Fibroblast of lung (primary cell): ENCODE results near the gene ZBTB22. TPM values are rescaled to one million over a fixed set of nuclear protein-coding genes. Genes with fewer than 3 reads are reported as not detected.

ENCODE experiments used
- DNase-seq, 2 donors: peaks; one replicate each; pipeline versions ENCODE4 v3.0.0 to v3.0.0-alpha.2; 2010; ENCODE audit warnings: low read depth in 2 of 2
- H2AFZ ChIP-seq: 2 replicates; pipeline ENCODE4 v1.5.1; 2012; ENCODE audit warnings: low read length, control low read depth, inconsistent platforms
- H3K27ac ChIP-seq: 2 replicates; pipeline ENCODE4 v1.5.1; 2011; ENCODE audit warnings: low read length, control low read depth; ENCODE audit not compliant: insufficient read depth
- H3K27me3 ChIP-seq: 2 replicates; pipeline ENCODE4 v1.5.1; 2011; ENCODE audit warnings: mild to moderate bottlenecking, low read length; ENCODE audit not compliant: control insufficient read depth, insufficient read depth
- H3K36me3 ChIP-seq: 2 replicates; pipeline ENCODE4 v1.5.1; 2011; ENCODE audit warnings: low read length; ENCODE audit not compliant: control insufficient read depth, insufficient read depth
- H3K4me1 ChIP-seq: 2 replicates; pipeline ENCODE4 v1.5.1; 2011; ENCODE audit warnings: low read length; ENCODE audit not compliant: control insufficient read depth, insufficient read depth; ENCODE audit errors: extremely low read depth
- H3K4me2 ChIP-seq: 2 replicates; pipeline ENCODE4 v1.5.1; 2011; ENCODE audit warnings: low read length, control low read depth; ENCODE audit not compliant: insufficient read depth; ENCODE audit errors: extremely low read depth
- H3K4me3 ChIP-seq, 4 experiments: fragments of 200-600 bp in 1 of 4; sonication (generic) in 1 of 4; replicated peaks in 1 of 4; 2 replicates each; pipeline ENCODE4 v1.5.1; 2011 to 2016; ENCODE audit warnings: low read length in 4 of 4, low read depth in 3 of 4, mild to moderate bottlenecking in 3 of 4, control low read depth in 2 of 4, inconsistent platforms in 1 of 4, mixed read lengths in 1 of 4; ENCODE audit not compliant: insufficient read depth in 1 of 4; ENCODE audit errors: control extremely low read depth in 1 of 4
- H3K79me2 ChIP-seq: 2 replicates; pipeline ENCODE4 v1.5.1; 2012; ENCODE audit warnings: mild to moderate bottlenecking, low read length, inconsistent platforms; ENCODE audit not compliant: control insufficient read depth, insufficient read depth
- H3K9ac ChIP-seq: 2 replicates; pipeline ENCODE4 v1.5.1; 2011; ENCODE audit warnings: mild to moderate bottlenecking, low read length, control low read depth; ENCODE audit not compliant: insufficient read depth
- H3K9me3 ChIP-seq: 2 replicates; pipeline ENCODE4 v1.5.1; 2012; ENCODE audit warnings: low read depth, low read length; ENCODE audit not compliant: control insufficient read depth, insufficient read depth
- H4K20me1 ChIP-seq: 2 replicates; pipeline ENCODE4 v1.5.1; 2011; ENCODE audit warnings: low read length; ENCODE audit not compliant: control insufficient read depth, insufficient read depth; ENCODE audit errors: extremely low read depth
- EZH2 ChIP-seq: IDR thresholded peaks from 2 replicates; pipeline ENCODE4 v1.5.1; 2012; ENCODE audit warnings: low read length, control low read depth, mild to moderate bottlenecking; ENCODE audit errors: missing control alignments
- polyA plus RNA-seq, 2 donors: library from polyadenylated mRNA; depleted of rRNA in 1 of 2; stranded (reverse) in 1 of 2; unstranded in 1 of 2; fragments of >200 nt; gene quantifications; 2 replicates each; pipeline ENCODE4 v1.2.1, GENCODE V29; 2011 to 2012; ENCODE audit warnings: missing spikeins in 1 of 2
- total RNA-seq: library from RNA; depleted of rRNA; stranded (reverse); fragments of >200 nt; gene quantifications from 2 replicates; pipeline ENCODE4 v1.2.1, GENCODE V29; 2014
- TF ChIP-seq, protein P1 (sequence below), 2 donors: IDR thresholded peaks in 1 of 2; conservative IDR thresholded peaks in 1 of 2; 1 replicate in 1 of 2; 2 replicates in 1 of 2; pipeline ENCODE4 v1.5.1; 2011 to 2012; ENCODE audit warnings: low read length in 2 of 2, control low read depth in 1 of 2, inconsistent platforms in 1 of 2, low read depth in 1 of 2, mild to moderate bottlenecking in 1 of 2

Gene ZBTB22
- total and polyA plus RNA-seq, 2 donors (not counting 1 experiment from before 2014, with no cell fraction given) = 8.9 to 31.2 TPM

- Histone ChIP-seq H3K4me2 (peak overlapping the region; percentile 40), H3K27ac (no peak overlapping the region), H3K79me2 (peaks cover 55% of the 10 kb centered on the region), H4K20me1 (no peaks in the 10 kb centered on the region), H3K36me3 (peaks cover 14% of the 10 kb centered on the region), H3K4me1 (peaks cover 40% of the 10 kb centered on the region), H3K4me3 (peak overlapping the region; percentile 36 to 60 (median 46)), H3K9me3 (no peaks in the 10 kb centered on the region), H2AFZ (no peak overlapping the region), H3K27me3 (no peaks in the 10 kb centered on the region), H3K9ac (no peak overlapping the region)
- TF ChIP-seq EZH2 = no peak
- TF ChIP-seq, protein P1, sequence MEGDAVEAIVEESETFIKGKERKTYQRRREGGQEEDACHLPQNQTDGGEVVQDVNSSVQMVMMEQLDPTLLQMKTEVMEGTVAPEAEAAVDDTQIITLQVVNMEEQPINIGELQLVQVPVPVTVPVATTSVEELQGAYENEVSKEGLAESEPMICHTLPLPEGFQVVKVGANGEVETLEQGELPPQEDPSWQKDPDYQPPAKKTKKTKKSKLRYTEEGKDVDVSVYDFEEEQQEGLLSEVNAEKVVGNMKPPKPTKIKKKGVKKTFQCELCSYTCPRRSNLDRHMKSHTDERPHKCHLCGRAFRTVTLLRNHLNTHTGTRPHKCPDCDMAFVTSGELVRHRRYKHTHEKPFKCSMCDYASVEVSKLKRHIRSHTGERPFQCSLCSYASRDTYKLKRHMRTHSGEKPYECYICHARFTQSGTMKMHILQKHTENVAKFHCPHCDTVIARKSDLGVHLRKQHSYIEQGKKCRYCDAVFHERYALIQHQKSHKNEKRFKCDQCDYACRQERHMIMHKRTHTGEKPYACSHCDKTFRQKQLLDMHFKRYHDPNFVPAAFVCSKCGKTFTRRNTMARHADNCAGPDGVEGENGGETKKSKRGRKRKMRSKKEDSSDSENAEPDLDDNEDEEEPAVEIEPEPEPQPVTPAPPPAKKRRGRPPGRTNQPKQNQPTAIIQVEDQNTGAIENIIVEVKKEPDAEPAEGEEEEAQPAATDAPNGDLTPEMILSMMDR (conservative IDR thresholded peaks at IDR 0.05 in 1 of 2, IDR thresholded peaks at IDR 0.05 in 1 of 2; ENCODE audit: low read depth in 1 of 2, low read length in 2 of 2) = no peak
- DNase-seq = no peak
These were observed 733 bp downstream of the ZBTB22 start for GRCh38 chr6:33316603-33317418.

DNA sequence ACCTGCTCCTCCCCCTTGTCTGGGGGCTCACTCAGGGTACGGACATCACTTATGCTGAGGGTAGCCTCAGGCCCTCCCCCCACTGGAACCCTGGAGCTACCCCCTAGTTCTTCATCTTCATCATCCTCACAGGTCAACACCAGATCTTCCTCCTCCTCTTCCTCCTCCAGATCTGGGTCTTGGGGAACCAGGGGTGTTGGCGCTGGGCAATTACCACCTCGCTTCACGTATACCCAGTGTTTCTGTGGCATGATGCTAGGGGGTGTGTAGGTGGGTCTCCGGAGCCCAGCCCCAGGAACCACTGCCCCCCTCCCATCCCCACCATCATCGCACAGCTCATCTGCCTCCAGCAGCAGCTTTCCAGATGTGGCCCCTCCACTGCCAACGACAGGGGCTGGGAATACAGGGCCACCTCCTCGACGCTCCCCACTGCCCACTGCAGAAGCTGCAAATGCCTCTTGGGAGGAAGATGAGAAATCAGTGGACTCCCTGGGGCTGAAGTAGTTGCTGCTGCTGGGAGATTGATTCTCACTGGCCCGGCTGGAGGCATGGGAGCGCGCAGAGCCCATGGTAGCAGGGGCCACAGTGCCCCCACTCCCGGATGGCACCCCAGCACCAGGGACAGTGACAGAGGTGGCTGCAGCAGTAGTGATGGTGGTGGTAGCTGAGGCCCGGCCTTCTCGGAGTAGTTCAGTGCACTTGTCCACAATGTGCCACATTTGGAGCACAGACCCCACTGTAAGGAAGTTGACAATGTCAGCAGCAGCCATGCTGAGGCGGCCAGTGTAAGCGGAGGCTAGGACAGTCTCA is 1.5 kb downstream of the ZBTB22 start:
- Histone ChIP-seq H3K27ac (no peak overlapping the region), H3K9me3 (no peaks in the 10 kb centered on the region), H4K20me1 (no peaks in the 10 kb centered on the region), H3K9ac (no peak overlapping the region), H2AFZ (no peak overlapping the region), H3K4me2 (no peak overlapping the region), H3K4me3 (no peak overlapping the region), H3K36me3 (peaks cover 14% of the 10 kb centered on the region), H3K79me2 (peaks cover 52% of the 10 kb centered on the region), H3K27me3 (no peaks in the 10 kb centered on the region), H3K4me1 (peaks cover 32% of the 10 kb centered on the region)
- no peak for DNase-seq
- TF ChIP-seq EZH2 = no peak
- TF ChIP-seq, protein P1 (conservative IDR thresholded peaks at IDR 0.05 in 1 of 2, IDR thresholded peaks at IDR 0.05 in 1 of 2; ENCODE audit: low read depth in 1 of 2, low read length in 2 of 2) = no peak
